IPS-20b (cell line): ENCODE data around the gene PARD3.

Source experiments
- H3K27ac ChIP-seq: one replicate; pipeline ENCODE4 v1.5.1; 2013; ENCODE audit warnings: low read length
- H3K27me3 ChIP-seq: 2 replicates; pipeline ENCODE4 v1.6.1; 2013; ENCODE audit warnings: mild to moderate bottlenecking, low read length, inconsistent platforms; ENCODE audit not compliant: insufficient read depth
- H3K36me3 ChIP-seq: 2 replicates; pipeline ENCODE4 v1.6.1; 2013; ENCODE audit warnings: low read depth, mild to moderate bottlenecking, inconsistent platforms, low read length, moderate library complexity; ENCODE audit not compliant: insufficient read depth
- H3K4me1 ChIP-seq: 2 replicates; pipeline ENCODE4 v1.6.1; 2013; ENCODE audit warnings: mild to moderate bottlenecking, control low read depth, inconsistent platforms, low read length, moderate library complexity; ENCODE audit not compliant: insufficient read depth
- H3K4me3 ChIP-seq: 2 replicates; pipeline ENCODE4 v1.5.1; 2013; ENCODE audit warnings: mild to moderate bottlenecking, low read length, inconsistent platforms
- H3K9ac ChIP-seq: 2 replicates; pipeline ENCODE4 v1.6.1; 2013; ENCODE audit warnings: low read depth, mild to moderate bottlenecking, inconsistent platforms, low read length, moderate library complexity
- H3K9me3 ChIP-seq: 2 replicates; pipeline ENCODE4 v1.6.1; 2013; ENCODE audit warnings: mild to moderate bottlenecking, low read depth, low read length, inconsistent platforms; ENCODE audit not compliant: insufficient read depth

The PARD3 gene

GRCh38 chr10:34386921-34387320, 428.2 kb downstream of the PARD3 start:
- H3K27me3 ChIP-seq = no peaks in the 10 kb centered on the region
- peaks cover 10% of the 10 kb centered on the region; the same call in 1 of the 2 replicates for H3K4me1 ChIP-seq
- H3K27ac ChIP-seq = no peak overlapping the region
- H3K36me3 ChIP-seq = peaks cover 11% of the 10 kb centered on the region
- H3K9me3 ChIP-seq = no peaks in the 10 kb centered on the region
- no peak overlapping the region for H3K4me3 ChIP-seq
- H3K9ac ChIP-seq = no peak overlapping the region

- no peak overlapping the region for H3K9ac ChIP-seq
- H3K27ac ChIP-seq = no peak overlapping the region
- H3K4me1 ChIP-seq = peaks cover 10% of the 10 kb centered on the region; the same call in 1 of the 2 replicates
- no peaks in the 10 kb centered on the region for H3K9me3 ChIP-seq
- no peak overlapping the region for H3K4me3 ChIP-seq
- no peaks in the 10 kb centered on the region for H3K27me3 ChIP-seq
- peaks cover 11% of the 10 kb centered on the region for H3K36me3 ChIP-seq
Observed at GRCh38 chr10:34384372-34384771, 430.7 kb downstream of the PARD3 start.

GRCh38 chr10:34382626-34383025, 432.5 kb downstream of the PARD3 start:
- Histone ChIP-seq H3K4me1 (peaks cover 7% of the 10 kb centered on the region; the same call in 1 of the 2 replicates), H3K9me3 (no peaks in the 10 kb centered on the region), H3K27ac (no peak overlapping the region), H3K36me3 (peaks cover 11% of the 10 kb centered on the region), H3K27me3 (no peaks in the 10 kb centered on the region), H3K9ac (no peak overlapping the region), H3K4me3 (no peak overlapping the region)

GRCh38 chr10:34380856-34381255, 434.2 kb downstream of the PARD3 start:
- peaks cover 11% of the 10 kb centered on the region for H3K36me3 ChIP-seq
- no peak overlapping the region for H3K9ac ChIP-seq
- H3K27me3 ChIP-seq = no peaks in the 10 kb centered on the region
- no peak overlapping the region for H3K27ac ChIP-seq
- no peaks in the 10 kb centered on the region for H3K9me3 ChIP-seq
- peaks cover 7% of the 10 kb centered on the region; the same call in 1 of the 2 replicates for H3K4me1 ChIP-seq
- H3K4me3 ChIP-seq = no peak overlapping the region

- Histone ChIP-seq H3K36me3 (peaks cover 11% of the 10 kb centered on the region), H3K27me3 (no peaks in the 10 kb centered on the region), H3K4me3 (no peak overlapping the region), H3K27ac (no peak overlapping the region), H3K4me1 (peaks cover 8% of the 10 kb centered on the region; the same call in 1 of the 2 replicates), H3K9me3 (no peaks in the 10 kb centered on the region), H3K9ac (no peak overlapping the region)
Observed at GRCh38 chr10:34378297-34378696, 436.8 kb downstream of the PARD3 start.

GRCh38 chr10:34377833-34378232, 437.3 kb downstream of the PARD3 start:
- H3K4me3 ChIP-seq = no peak overlapping the region
- H3K27me3 ChIP-seq = no peaks in the 10 kb centered on the region
- H3K27ac ChIP-seq = no peak overlapping the region
- no peaks in the 10 kb centered on the region for H3K9me3 ChIP-seq
- peaks cover 9% of the 10 kb centered on the region for H3K36me3 ChIP-seq
- no peak overlapping the region for H3K9ac ChIP-seq
- peaks cover 12% of the 10 kb centered on the region; the same call in 1 of the 2 replicates for H3K4me1 ChIP-seq

GRCh38 chr10:34374356-34375045, 440.6 kb downstream of the PARD3 start:
- Histone ChIP-seq H3K27me3 (no peaks in the 10 kb centered on the region), H3K9me3 (peaks cover 4% of the 10 kb centered on the region; the same call in 1 of the 2 replicates), H3K9ac (no peak overlapping the region), H3K4me1 (peaks cover 25% of the 10 kb centered on the region; the same call in 1 of the 2 replicates), H3K36me3 (peaks cover 3% of the 10 kb centered on the region; the same call in 1 of the 2 replicates), H3K27ac (no peak overlapping the region), H3K4me3 (no peak overlapping the region)

GRCh38 chr10:34373211-34373610, 441.9 kb downstream of the PARD3 start:
- peaks cover 22% of the 10 kb centered on the region; the same call in 1 of the 2 replicates for H3K4me1 ChIP-seq

GRCh38 chr10:34372509-34372908, 442.6 kb downstream of the PARD3 start:
- Histone ChIP-seq H3K4me1 (peaks cover 18% of the 10 kb centered on the region; the same call in 1 of the 2 replicates), H3K36me3 (peaks cover 3% of the 10 kb centered on the region; the same call in 1 of the 2 replicates), H3K9ac (no peak overlapping the region), H3K27me3 (no peaks in the 10 kb centered on the region), H3K4me3 (no peak overlapping the region), H3K27ac (no peak overlapping the region), H3K9me3 (peaks cover 4% of the 10 kb centered on the region; the same call in 1 of the 2 replicates)

More at GRCh38 chr10:34373211-34373610, 441.9 kb downstream of the PARD3 start:
- H3K4me3 ChIP-seq = no peak overlapping the region
- H3K36me3 ChIP-seq = peaks cover 3% of the 10 kb centered on the region; the same call in 1 of the 2 replicates
- peaks cover 4% of the 10 kb centered on the region; the same call in 1 of the 2 replicates for H3K9me3 ChIP-seq
- no peak overlapping the region for H3K27ac ChIP-seq
- no peak overlapping the region for H3K9ac ChIP-seq
- H3K27me3 ChIP-seq = no peaks in the 10 kb centered on the region

GRCh38 chr10:34370126-34370525, 445.0 kb downstream of the PARD3 start:
- Histone ChIP-seq H3K36me3 (peaks cover 3% of the 10 kb centered on the region; the same call in 1 of the 2 replicates), H3K9ac (no peak overlapping the region), H3K9me3 (peaks cover 4% of the 10 kb centered on the region; the same call in 1 of the 2 replicates), H3K27ac (no peak overlapping the region), H3K4me1 (peaks cover 18% of the 10 kb centered on the region; the same call in 1 of the 2 replicates), H3K4me3 (no peak overlapping the region), H3K27me3 (no peaks in the 10 kb centered on the region)

GRCh38 chr10:34369120-34369519, 446.0 kb downstream of the PARD3 start:
- H3K36me3 ChIP-seq = peaks cover 3% of the 10 kb centered on the region; the same call in 1 of the 2 replicates
- no peak overlapping the region for H3K9ac ChIP-seq
- H3K4me1 ChIP-seq = peaks cover 18% of the 10 kb centered on the region; the same call in 1 of the 2 replicates
- H3K4me3 ChIP-seq = no peak overlapping the region
- no peak overlapping the region for H3K27ac ChIP-seq
- H3K27me3 ChIP-seq = no peaks in the 10 kb centered on the region
- H3K9me3 ChIP-seq = peaks cover 4% of the 10 kb centered on the region; the same call in 1 of the 2 replicates
